DOHH2 (cell line): ENCODE data around the gene CPED1.
"Not testable (repeated sequence)": the region's sequence is repeated elsewhere in the genome, so short reads cannot be mapped to it uniquely, and the experiment has no call there.

ENCODE experiments used
- H3F3A ChIP-seq: fragments of 200-600 bp; sonication (generic), shearing (Covaris generic); 2 replicates; pipeline ENCODE4 v1.6.0; 2016; ENCODE audit warnings: antibody characterized with exemption, mild to moderate bottlenecking; ENCODE audit not compliant: control insufficient read depth, insufficient read depth
- H3K27ac ChIP-seq: fragments of 200-600 bp; sonication (generic); 2 replicates; pipeline ENCODE4 v1.5.1; 2014; ENCODE audit warnings: low read depth, mild to moderate bottlenecking, low read length, moderate library complexity
- H3K27me3 ChIP-seq: fragments of 200-600 bp; sonication (generic); 2 replicates; pipeline ENCODE4 v1.6.1; 2014; ENCODE audit warnings: mild to moderate bottlenecking, low read length, mixed read lengths; ENCODE audit not compliant: control insufficient read depth
- H3K36me3 ChIP-seq: fragments of 200-600 bp; sonication (generic); 2 replicates; pipeline ENCODE4 v1.6.1; 2014; ENCODE audit warnings: mild to moderate bottlenecking, low read length, moderate library complexity, mixed read lengths; ENCODE audit not compliant: control insufficient read depth
- H3K4me1 ChIP-seq: fragments of 200-600 bp; sonication (generic); 2 replicates; pipeline ENCODE4 v1.6.1; 2014; ENCODE audit warnings: mild to moderate bottlenecking, low read length, mixed read lengths; ENCODE audit not compliant: control insufficient read depth
- H3K4me2 ChIP-seq: fragments of 200-600 bp; sonication (generic); 2 replicates; pipeline ENCODE4 v1.6.0; 2014; ENCODE audit warnings: mild to moderate bottlenecking, low read length, moderate library complexity
- H3K4me3 ChIP-seq: fragments of 200-600 bp; sonication (generic); 2 replicates; pipeline ENCODE4 v1.5.1; 2014; ENCODE audit warnings: mild to moderate bottlenecking, low read length, mixed read lengths
- H3K79me2 ChIP-seq: fragments of 200-600 bp; sonication (generic); 2 replicates; pipeline ENCODE4 v1.6.1; 2014; ENCODE audit warnings: mild to moderate bottlenecking, low read length, mixed read lengths; ENCODE audit not compliant: control insufficient read depth
- H3K9me2 ChIP-seq: fragments of 200-600 bp; sonication (generic); replicated peaks from 2 replicates; pipeline ENCODE4 v1.6.1; 2014; ENCODE audit warnings: mild to moderate bottlenecking, low read length, mixed read lengths; ENCODE audit not compliant: control insufficient read depth
- H3K9me3 ChIP-seq: fragments of 200-600 bp; sonication (generic); 2 replicates; pipeline ENCODE4 v1.6.1; 2014; ENCODE audit warnings: antibody characterized with exemption, low read length, mixed read lengths; ENCODE audit not compliant: control insufficient read depth, insufficient read depth
- H4K20me1 ChIP-seq: fragments of 200-600 bp; sonication (generic); 2 replicates; pipeline ENCODE4 v1.6.0; 2014; ENCODE audit warnings: low read depth, mild to moderate bottlenecking, antibody characterized with exemption, low read length, moderate library complexity; ENCODE audit not compliant: control insufficient read depth, insufficient read depth
- CTCF ChIP-seq: fragments of 200-600 bp; sonication (generic); IDR thresholded peaks from one replicate; pipeline ENCODE4 v1.5.1; 2014; ENCODE audit warnings: antibody characterized with exemption, mild to moderate bottlenecking, low read depth, low read length; ENCODE audit not compliant: poor library complexity, severe bottlenecking
- EZH2phosphoT487 ChIP-seq: fragments of 200-600 bp; sonication (generic); IDR thresholded peaks from 2 replicates; pipeline ENCODE4 v1.6.1; 2017; ENCODE audit warnings: borderline replicate concordance, mild to moderate bottlenecking, antibody characterized with exemption, low read length, moderate library complexity, mixed read lengths

The CPED1 gene

GRCh38 chr7:121061677-121062582, 73.4 kb downstream of the CPED1 start:
- Histone ChIP-seq H3K27ac (no peak overlapping the region), H3K27me3 (peaks cover 4% of the 10 kb centered on the region; the same call in 1 of the 2 replicates), H3K9me3 (no peaks in the 10 kb centered on the region), H3K79me2 (no peaks in the 10 kb centered on the region), H3F3A (no peaks in the 10 kb centered on the region), H4K20me1 (no peaks in the 10 kb centered on the region), H3K9me2 (no peaks in the 10 kb centered on the region), H3K4me2 (no peak overlapping the region), H3K36me3 (no peaks in the 10 kb centered on the region), H3K4me1 (0 out of 2 replicates have a peak, but pooled peaks cover 2% of the 10 kb centered on the region), H3K4me3 (no peak overlapping the region)
- TF ChIP-seq CTCF (no peak), EZH2phosphoT487 (no peak)

GRCh38 chr7:121062671-121063279, 74.3 kb downstream of the CPED1 start:
- Histone ChIP-seq H3K27me3 (peaks cover 4% of the 10 kb centered on the region; the same call in 1 of the 2 replicates), H3K4me3 (no peak overlapping the region), H3K9me3 (no peaks in the 10 kb centered on the region), H3K79me2 (no peaks in the 10 kb centered on the region), H3K4me1 (0 out of 2 replicates have a peak, but pooled peaks cover 2% of the 10 kb centered on the region), H3K36me3 (no peaks in the 10 kb centered on the region), H3F3A (no peaks in the 10 kb centered on the region), H4K20me1 (no peaks in the 10 kb centered on the region), H3K4me2 (no peak overlapping the region), H3K9me2 (no peaks in the 10 kb centered on the region), H3K27ac (no peak overlapping the region)
- TF ChIP-seq EZH2phosphoT487 (no peak), CTCF (no peak)

- H3K4me1 ChIP-seq, H3K9me3 ChIP-seq, H3K27ac ChIP-seq, H3K36me3 ChIP-seq, H3K4me3 ChIP-seq, H4K20me1 ChIP-seq, H3K9me2 ChIP-seq, H3F3A ChIP-seq, H3K4me2 ChIP-seq, H3K79me2 ChIP-seq: not testable (repeated sequence)
- peaks cover 11% of the 10 kb centered on the region for H3K27me3 ChIP-seq
Observed at GRCh38 chr7:121067717-121068116, 79.2 kb downstream of the CPED1 start.
